HG02678 (cell line): ENCODE data around the gene BCAT1.
A peak's percentile ranks its signal among the peaks of the same experiment; 100 is the strongest.

Experiments
- ATAC-seq: cut with Tn5 transposase; IDR thresholded peaks from one replicate; pipeline ENCODE4 v1.9.1; 2021; ENCODE audit warnings: mild to moderate bottlenecking, moderate library complexity; ENCODE audit not compliant: unreplicated experiment

Gene BCAT1, protein sequence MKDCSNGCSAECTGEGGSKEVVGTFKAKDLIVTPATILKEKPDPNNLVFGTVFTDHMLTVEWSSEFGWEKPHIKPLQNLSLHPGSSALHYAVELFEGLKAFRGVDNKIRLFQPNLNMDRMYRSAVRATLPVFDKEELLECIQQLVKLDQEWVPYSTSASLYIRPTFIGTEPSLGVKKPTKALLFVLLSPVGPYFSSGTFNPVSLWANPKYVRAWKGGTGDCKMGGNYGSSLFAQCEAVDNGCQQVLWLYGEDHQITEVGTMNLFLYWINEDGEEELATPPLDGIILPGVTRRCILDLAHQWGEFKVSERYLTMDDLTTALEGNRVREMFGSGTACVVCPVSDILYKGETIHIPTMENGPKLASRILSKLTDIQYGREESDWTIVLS

DNA sequence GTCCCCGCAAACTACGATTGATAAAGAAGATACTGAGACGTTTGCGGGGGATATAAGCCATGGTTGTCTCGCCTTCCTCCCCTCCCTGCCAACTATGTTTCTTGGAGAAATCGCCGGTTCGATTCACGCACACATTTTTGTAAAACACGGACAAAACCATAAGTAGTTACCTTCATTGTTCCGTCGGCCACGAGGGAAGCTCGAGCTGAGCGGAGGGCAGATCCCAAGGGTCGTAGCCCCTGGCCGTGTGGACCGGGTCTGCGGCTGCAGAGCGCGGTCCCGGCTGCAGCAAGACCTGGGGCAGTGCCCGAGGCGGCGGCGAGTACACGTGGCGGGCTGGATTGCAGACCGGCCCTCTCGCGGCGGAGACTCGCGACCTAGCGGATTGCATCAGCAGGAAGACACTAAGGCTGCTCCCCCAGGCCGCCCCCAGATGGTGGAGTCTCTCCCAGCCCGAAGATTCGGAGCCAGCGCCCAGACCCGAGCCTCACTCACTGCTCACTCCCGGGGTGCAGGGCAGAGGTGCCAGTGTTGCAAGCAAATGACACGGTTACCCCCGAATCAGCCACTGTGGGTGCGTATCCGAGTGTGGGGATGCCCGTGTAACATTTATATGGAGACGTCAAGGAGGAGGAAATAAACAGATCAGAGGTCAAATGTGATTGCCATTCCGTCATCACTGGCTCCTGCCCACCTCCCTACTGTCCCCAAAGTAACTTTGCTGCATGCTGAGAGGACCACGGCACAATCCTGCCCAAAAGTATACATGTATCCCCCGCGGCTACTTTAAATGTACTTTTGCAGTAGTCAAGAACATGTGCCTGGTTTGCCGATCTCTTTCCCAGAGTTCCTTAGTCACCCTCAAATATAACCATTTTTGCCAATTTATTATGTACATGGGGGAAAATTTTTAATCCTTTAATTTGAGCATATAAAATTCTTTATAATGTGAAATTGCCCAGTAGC is at the start of gene BCAT1:
BCAT1 (minus strand) TSS at position 345 of the 966 bp plus-strand sequence; CDS start at position 176, 169 bp downstream.
- ATAC-seq = peak; percentile 38

DNA sequence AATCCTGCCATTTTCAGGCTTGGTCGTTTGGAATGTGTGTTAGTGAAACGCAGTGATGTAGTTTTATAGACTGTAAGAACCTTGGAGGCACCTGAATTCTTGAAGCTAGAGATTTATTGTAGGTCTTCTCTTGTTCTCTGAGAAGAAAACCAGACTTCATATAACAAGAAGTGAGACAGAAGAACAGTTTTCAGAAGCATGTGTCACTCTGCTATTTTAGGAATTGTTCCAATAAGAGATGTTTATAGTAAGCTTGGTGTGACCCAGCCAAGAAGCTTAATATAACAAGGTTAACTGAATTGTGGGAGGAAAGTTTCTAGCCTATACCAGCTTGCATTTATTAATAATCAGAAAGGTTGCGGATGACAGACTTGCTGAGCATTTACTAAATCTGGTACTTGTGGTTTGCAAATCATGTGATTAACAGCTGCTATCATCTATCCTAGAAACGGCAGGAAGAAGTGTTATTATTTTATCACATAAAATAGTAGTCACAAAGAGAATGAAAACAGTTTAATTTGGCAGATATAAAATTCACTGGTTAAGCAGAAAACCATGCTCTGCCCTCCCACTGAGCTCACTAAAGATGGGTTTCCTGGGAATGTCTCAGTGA is 49.2 kb upstream of the BCAT1 start:
- peak; percentile 72 for ATAC-seq

DNA sequence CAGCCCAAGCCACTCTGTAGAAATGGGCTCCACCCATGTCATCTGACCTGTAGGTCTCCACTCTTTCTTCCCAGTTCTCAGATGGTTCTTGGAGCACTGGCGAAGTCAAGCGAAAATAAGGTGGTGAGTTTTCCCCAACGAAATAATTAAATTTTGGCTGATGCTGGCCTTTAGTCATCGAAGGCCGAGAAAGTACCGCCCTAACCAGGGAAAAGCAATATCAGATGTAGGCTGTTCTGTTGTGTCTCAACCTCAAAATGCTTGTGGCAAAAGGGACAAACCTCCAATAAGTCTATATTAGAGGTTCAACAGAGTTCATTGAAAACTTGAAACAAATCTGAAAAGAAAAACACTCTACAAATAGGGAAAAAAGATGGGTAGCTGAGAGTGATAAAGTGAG is 48.6 kb upstream of the BCAT1 start:
- peak; percentile 10 for ATAC-seq

DNA sequence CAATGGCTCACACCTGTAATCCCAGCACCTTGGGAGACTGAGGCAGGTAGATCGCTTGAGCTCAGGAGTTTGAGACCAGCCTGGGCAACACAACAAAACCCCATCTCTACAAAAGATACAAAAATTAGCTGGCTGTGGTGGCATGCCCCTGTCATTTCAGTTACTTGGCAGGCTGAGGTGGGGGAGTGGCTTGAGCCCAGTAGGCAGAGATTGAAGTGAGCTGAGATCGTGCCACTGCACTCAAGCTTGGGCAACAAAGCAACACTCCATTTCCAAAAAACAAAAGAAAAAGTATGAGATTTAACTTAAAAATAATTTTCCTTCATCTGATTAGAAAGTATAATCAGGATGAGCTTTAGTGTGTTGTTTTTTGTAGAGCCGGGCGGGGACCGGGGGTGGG is 47.9 kb upstream of the BCAT1 start:
- ATAC-seq = no peak

DNA sequence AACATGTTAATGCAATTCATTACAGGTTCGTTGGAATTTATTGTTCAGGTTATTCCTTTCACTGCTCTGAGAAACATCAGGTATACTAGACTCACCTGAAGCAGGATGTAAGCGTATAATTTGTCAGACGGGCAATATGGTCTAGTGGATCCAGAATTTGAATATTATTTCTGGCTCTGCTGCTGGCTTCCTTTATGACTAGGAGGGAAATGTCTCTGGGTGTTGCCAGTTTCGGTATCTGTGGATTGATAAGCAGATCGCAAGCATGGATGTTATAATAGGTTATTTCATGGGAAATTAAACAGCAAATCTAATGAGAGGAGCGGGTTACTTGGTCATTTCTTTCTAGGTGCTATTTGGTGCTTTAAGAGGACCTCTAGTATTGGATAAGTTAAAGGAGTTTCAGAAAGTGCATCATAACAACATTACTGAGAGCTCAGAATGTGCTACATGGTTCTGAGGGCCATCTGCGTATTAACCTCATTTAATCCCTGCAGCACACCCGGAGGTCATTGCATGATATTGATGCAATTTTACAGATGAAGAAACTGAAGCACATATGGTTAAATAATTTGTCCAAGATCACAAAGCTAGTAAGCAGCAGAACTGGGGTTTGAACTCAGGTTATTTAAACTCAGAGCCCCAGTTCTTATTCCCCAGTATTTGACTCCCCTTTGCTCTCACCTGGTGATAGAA is 47.3 kb upstream of the BCAT1 start:
- no peak for ATAC-seq

DNA sequence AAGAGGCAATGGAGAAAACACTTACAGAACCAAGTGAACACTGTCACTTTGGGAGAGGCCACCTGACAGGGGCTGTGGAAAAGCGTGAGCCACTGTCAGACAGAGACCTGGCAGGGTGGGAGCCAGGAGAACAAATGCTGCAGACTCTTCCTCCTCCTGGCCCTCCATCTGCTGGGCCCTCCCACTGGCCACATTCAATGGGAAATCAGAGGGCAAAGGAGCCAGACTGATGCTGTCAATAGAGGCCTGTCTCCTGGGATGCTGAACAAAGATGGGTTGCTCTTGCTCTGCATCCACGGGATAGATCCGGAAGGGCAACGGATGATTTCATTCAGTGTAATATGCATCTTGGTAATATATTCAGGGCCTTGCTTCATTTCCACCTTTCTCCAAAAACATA is 44.9 kb upstream of the BCAT1 start:
- ATAC-seq = no peak

DNA sequence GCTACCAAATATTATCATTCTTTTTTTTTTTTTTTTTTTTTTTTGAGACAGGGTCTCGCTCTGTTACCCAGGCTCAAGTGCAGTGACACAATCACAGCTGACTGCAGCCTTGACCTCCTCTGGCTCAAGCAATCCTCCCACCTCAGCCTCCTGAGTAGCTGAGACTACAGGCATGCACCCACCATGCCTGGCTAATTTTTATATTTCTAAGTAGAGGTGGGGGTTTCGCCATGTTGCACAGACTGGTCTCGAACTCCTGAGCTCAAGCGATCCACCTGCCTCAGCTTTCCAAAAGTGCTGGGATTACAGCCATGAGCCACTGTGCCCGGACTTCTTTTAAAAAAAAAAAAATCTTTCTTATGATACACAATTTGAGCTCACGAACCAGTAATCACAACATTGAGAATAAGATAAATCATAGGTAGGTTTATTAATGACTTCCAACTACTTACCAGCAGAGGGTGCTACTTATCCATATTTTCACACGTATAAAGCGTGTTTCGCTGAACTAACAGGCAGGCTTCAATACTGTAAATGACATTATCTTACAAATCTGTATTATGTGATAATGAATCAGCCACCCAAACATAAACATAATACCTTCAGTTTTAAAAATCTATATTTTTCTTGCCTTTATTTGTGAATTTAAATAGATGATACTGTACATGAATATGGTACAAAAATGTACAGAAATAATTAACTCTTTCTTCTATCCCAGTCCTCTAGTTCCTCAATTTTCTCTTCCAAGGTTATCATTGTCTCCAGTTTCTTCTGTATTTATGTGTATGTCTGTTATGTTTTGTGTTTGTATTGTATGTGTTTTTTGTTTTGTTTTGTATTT is 42.5 kb upstream of the BCAT1 start:
- peak; percentile 67 for ATAC-seq

DNA sequence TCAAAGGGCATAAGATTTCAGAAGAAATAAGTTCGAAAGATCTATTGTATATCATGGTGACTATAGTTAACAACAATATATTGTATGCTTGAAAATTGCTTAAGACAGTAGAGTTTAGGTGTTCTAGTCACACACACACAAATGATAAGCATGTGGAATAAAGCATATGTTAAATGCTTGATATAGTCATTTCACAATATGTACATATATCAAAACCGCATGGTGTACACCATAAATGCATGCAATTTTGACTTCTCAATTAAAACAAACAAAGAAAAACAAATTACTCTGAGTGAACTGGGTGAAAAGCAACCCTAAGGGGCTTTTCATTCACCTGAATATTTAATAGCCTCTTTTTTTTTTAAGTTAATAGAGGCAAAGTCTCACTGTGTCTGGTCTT is 40.3 kb upstream of the BCAT1 start:
- ATAC-seq = no peak

DNA sequence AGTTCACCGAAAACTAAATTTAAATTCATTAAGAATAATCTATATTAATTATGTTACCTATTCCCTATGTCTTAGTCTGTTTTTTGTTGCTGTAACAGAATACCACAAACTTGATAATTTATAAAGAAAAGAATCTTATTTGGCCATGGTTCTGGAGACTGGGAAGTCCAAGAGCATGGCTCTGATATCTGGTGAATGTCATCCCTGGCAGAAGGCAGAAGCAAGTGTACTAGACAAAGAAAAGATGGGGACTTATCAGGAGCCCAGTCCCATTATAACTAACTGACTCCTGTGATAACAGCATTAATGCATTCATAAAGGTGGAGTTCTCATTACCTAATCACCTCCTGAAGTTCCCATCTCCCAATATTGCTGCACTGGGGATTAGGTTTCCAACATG is 33.3 kb upstream of the BCAT1 start:
- ATAC-seq = no peak

DNA sequence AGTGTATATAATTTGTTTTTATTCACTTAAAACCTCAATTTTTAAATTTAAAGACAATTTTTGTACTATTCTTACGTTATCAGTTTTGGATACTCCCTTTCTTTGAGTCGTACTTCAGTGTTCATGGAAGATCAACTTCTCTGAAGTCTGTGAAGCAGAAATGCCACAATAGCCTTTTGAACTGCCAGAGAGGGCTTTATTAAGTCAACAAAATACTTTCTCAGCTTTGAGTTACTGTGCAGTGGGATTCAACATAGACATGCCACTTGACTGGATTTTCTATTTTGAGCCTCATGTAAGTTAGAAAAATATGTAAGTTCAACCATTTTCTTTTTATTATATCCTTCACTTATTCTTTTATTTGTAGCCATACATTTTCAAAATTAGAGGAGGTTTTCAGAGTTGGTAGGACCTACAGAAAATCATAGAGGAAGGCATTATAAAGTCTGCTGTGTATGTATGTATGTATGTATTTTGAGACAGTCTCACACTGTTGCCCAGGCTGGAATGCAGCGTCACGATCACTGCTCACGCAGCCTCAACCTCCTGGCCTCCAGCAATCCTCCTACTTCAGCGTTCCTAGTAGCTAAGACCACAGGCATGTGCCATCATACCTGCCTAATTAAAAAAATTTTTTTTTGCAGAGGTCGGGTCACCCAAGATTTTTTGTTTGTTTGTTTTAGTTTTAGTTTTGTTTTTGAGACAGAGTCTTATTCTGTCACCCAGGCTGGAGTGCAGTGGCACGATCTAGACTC is 31.3 kb upstream of the BCAT1 start:
- no peak for ATAC-seq

DNA sequence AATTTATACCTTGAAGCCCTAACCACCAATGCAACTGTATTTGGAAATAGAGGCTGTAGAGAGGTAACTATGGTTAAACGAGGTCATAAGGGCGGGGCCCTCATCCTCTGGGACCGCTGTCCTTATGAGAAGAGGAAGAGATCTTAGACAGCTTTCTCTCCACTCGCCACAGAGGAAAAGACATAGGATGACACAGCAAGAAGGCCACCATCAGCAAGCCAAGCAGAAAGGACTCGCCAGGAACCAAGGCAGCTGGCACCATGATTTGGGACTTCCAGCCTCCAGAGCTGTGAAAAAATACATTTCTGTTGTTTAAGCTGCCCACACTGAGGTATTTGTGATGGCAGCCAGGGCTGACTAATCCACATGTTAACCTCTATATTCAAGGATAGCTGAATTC is 30.4 kb upstream of the BCAT1 start:
- no peak for ATAC-seq

DNA sequence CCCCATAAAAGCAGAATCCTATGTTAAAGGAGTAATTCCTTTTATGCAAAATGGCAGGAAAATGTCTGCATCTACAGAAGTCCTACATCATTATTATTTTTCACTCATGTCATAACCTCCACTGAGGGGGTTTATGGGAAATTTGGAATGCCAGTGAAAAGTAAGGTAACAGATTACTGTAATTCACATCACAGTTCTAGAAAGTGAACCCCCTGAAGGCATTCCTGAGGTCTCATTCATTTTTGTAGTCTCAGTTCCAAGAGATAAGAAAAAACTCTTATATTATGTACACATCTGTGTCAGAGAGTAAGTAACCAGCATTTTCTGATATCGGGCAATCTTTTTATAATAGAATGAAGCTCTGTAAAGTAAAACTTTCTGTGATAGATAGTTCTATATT is 28.8 kb upstream of the BCAT1 start:
- ATAC-seq = no peak

DNA sequence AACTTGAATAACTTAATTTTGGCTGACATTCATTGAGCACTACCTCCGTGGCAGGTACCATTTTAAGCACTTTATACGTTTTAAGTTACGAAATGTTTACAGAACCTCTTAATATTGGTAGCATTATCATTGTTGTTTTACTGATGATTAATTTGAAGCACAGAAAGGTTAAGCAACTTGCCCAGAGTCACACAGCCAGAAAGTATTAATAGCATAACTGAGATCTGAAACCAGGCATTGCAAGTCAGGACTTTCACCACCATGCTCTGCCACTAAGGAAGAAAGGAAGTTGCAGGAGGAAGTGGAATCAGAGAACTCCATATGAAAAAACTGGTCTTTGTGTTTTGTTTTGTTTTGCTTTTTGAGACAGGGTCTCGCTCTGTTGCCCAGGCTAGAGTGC is 28.2 kb upstream of the BCAT1 start:
- ATAC-seq = no peak

DNA sequence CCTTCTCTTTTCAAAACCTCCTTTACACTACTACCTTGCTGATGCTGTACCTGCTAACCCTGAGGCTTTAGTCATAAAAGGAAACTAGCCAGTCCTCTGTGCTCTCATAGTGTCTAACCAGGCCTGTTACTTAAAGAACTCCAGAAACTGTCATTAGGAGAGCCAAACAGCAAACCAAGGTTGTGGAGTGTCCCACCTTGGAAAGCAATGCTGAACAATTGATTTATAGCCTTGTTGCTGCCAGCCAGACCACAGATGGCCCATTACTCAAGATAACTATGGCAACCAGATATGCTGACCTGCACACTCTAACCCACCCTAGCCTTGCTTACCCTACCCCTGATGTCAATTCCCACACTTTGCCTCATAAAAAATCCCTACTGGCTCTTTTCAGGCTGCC is 26.5 kb upstream of the BCAT1 start:
- no peak for ATAC-seq

DNA sequence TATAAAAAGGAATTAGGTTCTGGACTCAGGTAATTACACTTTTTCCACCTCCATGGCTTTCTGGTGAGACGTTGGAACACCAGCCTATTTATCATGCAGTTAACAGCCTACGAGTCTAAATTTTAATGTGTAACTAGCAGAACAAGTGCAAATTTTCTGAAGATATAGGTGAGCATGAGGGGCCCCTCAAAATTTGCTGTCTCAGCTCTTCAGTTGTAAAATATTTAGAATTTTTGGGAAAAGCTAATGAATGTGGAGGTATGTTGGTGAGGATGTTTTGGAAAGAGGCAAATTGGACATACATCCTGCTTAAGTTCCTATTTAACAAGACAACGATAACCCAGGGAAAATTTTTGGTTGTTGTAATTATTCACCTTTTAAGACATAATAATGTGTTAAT is 25.3 kb upstream of the BCAT1 start:
- no peak for ATAC-seq

DNA sequence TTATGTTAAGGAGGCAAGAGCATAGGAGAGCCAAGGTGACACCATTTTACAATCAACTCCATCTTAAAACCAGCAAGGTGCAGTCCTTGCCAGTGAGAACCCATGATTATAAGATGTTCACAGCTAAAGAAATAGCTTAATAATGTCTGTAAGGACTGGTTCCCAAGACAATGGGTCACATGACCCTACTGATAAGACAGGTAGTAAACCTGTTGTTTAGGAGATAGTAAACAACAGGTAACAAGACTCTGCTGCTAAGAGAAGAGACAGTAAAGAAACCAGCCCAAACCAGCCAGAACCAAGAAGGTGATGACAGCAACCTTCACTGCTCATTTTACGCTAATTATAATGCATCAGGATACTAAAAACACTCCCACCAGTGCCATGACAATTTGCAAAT is 23.2 kb upstream of the BCAT1 start:
- ATAC-seq = no peak

DNA sequence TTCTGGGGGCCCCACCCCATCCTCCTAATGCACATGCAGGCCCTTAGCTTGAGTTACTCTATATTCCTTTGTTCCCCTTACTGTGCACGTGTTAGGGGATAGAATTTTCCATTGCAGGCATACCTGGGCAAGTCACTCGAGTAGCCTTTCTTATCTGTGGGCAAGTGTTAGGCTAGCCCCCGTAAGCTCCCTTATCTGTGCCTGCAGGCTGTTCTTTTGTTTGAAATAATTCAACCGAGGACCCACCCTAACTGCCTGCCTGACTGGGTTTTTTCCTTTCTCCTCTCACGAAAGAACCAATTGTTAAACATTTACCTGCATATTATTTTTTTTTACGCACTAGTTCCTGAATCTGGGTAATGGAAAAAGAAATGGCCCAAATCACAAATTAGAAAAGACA is 21.3 kb upstream of the BCAT1 start:
- ATAC-seq = no peak

DNA sequence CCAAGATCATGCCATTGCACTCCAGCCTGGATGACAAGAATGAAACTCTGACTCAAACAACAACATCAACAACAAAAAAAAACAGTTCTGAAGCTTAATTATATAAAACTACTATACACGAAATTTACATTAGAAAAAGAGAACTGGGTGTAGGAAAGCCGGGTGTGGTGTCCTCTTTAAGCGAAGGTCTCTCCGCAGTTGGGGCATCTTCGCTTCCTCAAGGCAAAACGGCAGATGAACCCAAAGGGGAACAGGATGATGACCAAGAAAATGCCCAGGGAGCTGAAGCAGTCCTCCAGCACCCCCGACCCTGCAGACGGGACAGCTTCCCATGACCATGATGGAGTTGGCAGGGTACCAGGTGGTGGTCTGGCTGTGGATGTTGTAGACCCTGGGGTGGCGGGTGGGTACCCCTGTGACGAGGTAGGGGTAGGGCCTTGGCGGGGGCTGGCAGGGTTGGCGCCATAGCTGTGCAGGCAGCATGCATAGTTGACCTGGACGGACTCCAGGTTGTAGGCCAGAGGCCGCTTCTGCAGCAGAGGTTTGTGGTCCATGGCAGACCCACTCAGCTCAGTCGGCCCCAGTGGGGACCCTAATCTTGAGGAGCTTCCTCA is 18.2 kb upstream of the BCAT1 start:
- ATAC-seq = no peak

DNA sequence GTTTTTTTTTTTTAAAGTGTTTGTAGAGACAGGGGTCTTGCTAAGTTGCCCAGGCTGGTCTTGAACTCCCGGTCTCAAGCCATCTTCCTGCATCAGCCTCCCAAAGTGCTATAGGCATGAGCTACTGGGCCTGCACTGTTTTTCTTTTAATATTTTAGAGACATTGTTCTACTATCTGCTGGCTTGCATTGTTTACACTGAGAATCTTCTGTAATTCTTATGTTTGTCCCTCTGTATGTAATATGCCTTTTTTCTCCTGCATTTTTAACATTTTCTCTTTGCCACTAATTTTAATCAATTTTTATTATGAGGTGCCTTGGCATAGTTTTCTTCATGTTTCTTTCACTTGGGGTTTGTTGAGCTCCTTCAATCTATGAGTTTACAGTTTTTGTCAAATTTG is 15.4 kb upstream of the BCAT1 start:
- ATAC-seq = no peak
